K562 (cell line): ENCODE measurements around the gene NR3C1. TPM values are rescaled to one million over a fixed set of nuclear protein-coding genes. Genes with fewer than 3 reads are reported as not detected.

Source experiments
- BCOR ChIP-seq: fragments of 450-650 bp; IDR thresholded peaks from 2 replicates; pipeline ENCODE4 v1.6.1; 2016
- BRCA1 ChIP-seq, 2 experiments: fragments of 450-650 bp in 1 of 2; sonication (generic) in 1 of 2; formaldehyde crosslinking in 1 of 2; IDR thresholded peaks; 2 replicates each; pipeline versions ENCODE4 v1.5.0 to v1.6.1; 2017 to 2020; ENCODE audit warnings: mild to moderate bottlenecking in 1 of 2, missing genetic modification reagents in 1 of 2
- CTBP1 ChIP-seq: fragments of 450-650 bp; IDR thresholded peaks from 2 replicates; pipeline ENCODE4 v1.6.1; 2016; ENCODE audit warnings: borderline replicate concordance
- CXXC5 ChIP-seq: fragments of 250-450 bp; sonication (Bioruptor Pico); IDR thresholded peaks from 2 replicates; pipeline ENCODE4 v1.8.0; 2022; ENCODE audit warnings: inconsistent platforms, mild to moderate bottlenecking, moderate library complexity
- ERF ChIP-seq: fragments of 450-650 bp; formaldehyde crosslinking; IDR thresholded peaks from 2 replicates; pipeline ENCODE4 v1.4.0; 2020; ENCODE audit warnings: mild to moderate bottlenecking, mixed read lengths
- FOXM1 ChIP-seq, 2 experiments: fragments of 450-650 bp in 1 of 2; sonication (generic) in 1 of 2; formaldehyde crosslinking in 1 of 2; IDR thresholded peaks; 2 replicates each; pipeline versions ENCODE4 v1.6.1 to v1.9.0; 2017 to 2022; ENCODE audit warnings: low read depth in 2 of 2, mild to moderate bottlenecking in 2 of 2, missing genetic modification reagents in 1 of 2, moderate library complexity in 1 of 2
- GABPA ChIP-seq: fragments of 200-800 bp; sonication (Bioruptor generic); conservative IDR thresholded peaks from 2 replicates; pipeline ENCODE4 v1.6.1; 2016; ENCODE audit warnings: low read depth, missing genetic modification characterization, missing compliant biosample characterization
- KAT2B ChIP-seq: IDR thresholded peaks from one replicate; pipeline ENCODE4 v1.6.1; 2012; ENCODE audit warnings: low read depth, mild to moderate bottlenecking, control low read depth, inconsistent platforms, low read length, moderate library complexity
- MTA3 ChIP-seq: fragments of 450-650 bp; formaldehyde crosslinking; IDR thresholded peaks from 2 replicates; pipeline ENCODE4 v1.6.1; 2017; ENCODE audit warnings: mild to moderate bottlenecking, borderline replicate concordance
- NFIC ChIP-seq: fragments of 450-650 bp; IDR thresholded peaks from 2 replicates; pipeline ENCODE4 v1.6.1; 2017; ENCODE audit warnings: mild to moderate bottlenecking, inconsistent platforms
- NFIX ChIP-seq: fragments of 250-450 bp; sonication (Bioruptor Pico); IDR thresholded peaks from 2 replicates; pipeline ENCODE4 v1.4.0; 2020; ENCODE audit warnings: low read depth, mild to moderate bottlenecking, moderate library complexity
- OTX1 ChIP-seq: fragments of 450-650 bp; formaldehyde crosslinking; IDR thresholded peaks from 2 replicates; pipeline ENCODE4 v1.4.0; 2022; ENCODE audit warnings: mild to moderate bottlenecking
- PURB ChIP-seq: sonication (generic); formaldehyde crosslinking; IDR thresholded peaks from 2 replicates; pipeline ENCODE4 v1.9.0; 2021; ENCODE audit warnings: low read depth, mild to moderate bottlenecking, missing genetic modification reagents
- RCOR1 ChIP-seq, 2 experiments: IDR thresholded peaks; 2 replicates each; pipeline ENCODE4 v1.6.1; 2012; ENCODE audit warnings: low read depth in 2 of 2, low read length in 2 of 2, borderline replicate concordance in 1 of 2, improper control_type of control experiment in 1 of 2
- SIRT6 ChIP-seq: IDR thresholded peaks from one replicate; pipeline ENCODE4 v1.6.1; 2012; ENCODE audit warnings: low read depth, mild to moderate bottlenecking, control low read depth, inconsistent platforms, low read length, moderate library complexity
- ZBTB34 ChIP-seq: fragments of 250-450 bp; sonication (Bioruptor Pico); IDR thresholded peaks from 2 replicates; pipeline ENCODE4 v1.8.0; 2021; ENCODE audit warnings: mild to moderate bottlenecking, moderate library complexity
- ZNF584 ChIP-seq: fragments of 200-800 bp; sonication (Bioruptor generic); IDR thresholded peaks from 2 replicates; pipeline ENCODE4 v1.6.1; 2016; ENCODE audit warnings: low read depth, mild to moderate bottlenecking, missing genetic modification characterization, missing compliant biosample characterization
- polyA plus RNA-seq, 8 experiments: library from polyadenylated mRNA; depleted of rRNA in 4 of 8; stranded (reverse) in 5 of 8; unstranded in 3 of 8; fragments of >200 nt; fragmentation: Nextera tagmentation in 2 of 8; fragmentation: Illumina TruSeq in 1 of 8; extraction: Ambion mirVana in 2 of 8; extraction: Trizol in 1 of 8; gene quantifications; 2 replicates each; pipeline versions ENCODE4 v1.2.1 to v1.2.3, GENCODE V29; 2011 to 2014; ENCODE audit warnings: inconsistent platforms in 1 of 8, missing spikeins in 1 of 8
- total RNA-seq, 7 experiments: library from RNA; depleted of rRNA in 6 of 7; stranded (reverse); fragments of >200 nt in 6 of 7; fragmentation: Illumina TruSeq in 2 of 7; extraction: Trizol in 2 of 7; gene quantifications; 2 replicates each; pipeline versions ENCODE4 v1.2.1 to v1.2.3, GENCODE V29; 2011 to 2021; ENCODE audit warnings: low replicate concordance in 1 of 7
- TF ChIP-seq, protein P1 (sequence below): fragments of 450-650 bp; IDR thresholded peaks from 2 replicates; pipeline ENCODE4 v1.6.1; 2017; ENCODE audit warnings: antibody characterized with exemption, mild to moderate bottlenecking
- TF ChIP-seq, protein P2 (sequence below): fragments of 250-450 bp; sonication (Bioruptor Pico); IDR thresholded peaks from 2 replicates; pipeline ENCODE4 v1.8.0; 2021; ENCODE audit warnings: moderate library complexity, mild to moderate bottlenecking, inconsistent platforms
- TF ChIP-seq, protein P3 (sequence below): sonication (generic); formaldehyde crosslinking; IDR thresholded peaks from 2 replicates; pipeline ENCODE4 v1.8.0; 2022; ENCODE audit warnings: mild to moderate bottlenecking, missing genetic modification reagents, borderline replicate concordance

The NR3C1 gene
- total and polyA plus RNA-seq, 9 of the 15 experiments (the other 6 are each of a cell fraction or from before 2014, with no cell fraction given) = 8.2 to 36.0 (median 15.0) TPM

DNA sequence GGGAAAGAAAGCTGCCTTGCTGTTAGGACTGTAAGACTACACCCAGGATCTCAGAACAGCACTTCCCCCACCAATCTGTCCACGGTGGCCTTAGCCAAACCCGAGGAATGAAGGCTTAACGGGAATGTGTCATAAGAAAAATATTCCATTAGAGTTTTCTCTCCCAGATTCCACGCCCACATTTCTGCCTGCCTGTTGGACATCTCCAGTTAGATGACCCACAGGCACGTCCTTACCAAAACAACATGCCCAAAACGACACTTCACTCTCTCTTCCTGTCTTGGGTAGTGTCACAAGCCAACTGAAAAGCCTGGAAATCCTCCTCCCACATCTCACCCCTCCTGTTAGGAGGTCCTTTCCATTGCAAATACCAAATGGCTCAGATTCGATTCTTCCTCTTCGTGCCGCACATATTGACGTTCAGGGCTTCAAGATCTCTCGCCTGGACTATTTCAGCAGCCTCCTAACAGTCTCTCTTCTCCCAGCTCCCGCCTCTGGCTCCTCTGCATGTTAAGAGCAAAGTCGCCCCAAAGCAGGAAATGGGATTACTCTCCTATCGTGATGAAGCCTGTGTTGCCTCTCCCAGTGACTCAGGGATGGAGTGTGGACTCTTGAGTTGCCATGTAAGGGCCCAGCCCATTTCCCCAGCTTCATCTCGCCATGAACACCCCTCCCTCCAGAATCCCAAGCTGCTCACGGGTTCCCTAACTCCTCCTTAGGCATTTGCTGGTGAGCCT, 159.3 kb downstream of the NR3C1 start (continued):
- TF ChIP-seq GABPA (tag) (0 out of 2 replicates have a peak, but pooled peaks have one; percentile 17), RCOR1 (IDR thresholded peaks at IDR 0.05; ENCODE audit: borderline replicate concordance in 1 of 2, low read depth in 2 of 2, low read length in 2 of 2) (no peak; a peak in 1 of 4 replicates), BCOR (no peak), PURB (CRISPR knock-in tag) (no peak), SIRT6 (no peak), MTA3 (no peak), KAT2B (no peak), ERF (no peak), ZBTB34 (CRISPR knock-in tag) (no peak), BRCA1 (IDR thresholded peaks at IDR 0.05) (no peak), BRCA1 (CRISPR knock-in tag; IDR thresholded peaks at IDR 0.05) (no peak), NFIX (CRISPR knock-in tag) (no peak), NFIC (no peak), FOXM1 (IDR thresholded peaks at IDR 0.05; ENCODE audit: low read depth) (no peak), FOXM1 (CRISPR knock-in tag; IDR thresholded peaks at IDR 0.05; ENCODE audit: low read depth) (no peak), CXXC5 (0 out of 2 replicates have a peak, but pooled peaks have one; percentile 12), ZNF584 (CRISPR knock-in tag) (0 out of 2 replicates have a peak, but pooled peaks have one; percentile 81), CTBP1 (no peak), OTX1 (no peak)
- TF ChIP-seq, protein P1, sequence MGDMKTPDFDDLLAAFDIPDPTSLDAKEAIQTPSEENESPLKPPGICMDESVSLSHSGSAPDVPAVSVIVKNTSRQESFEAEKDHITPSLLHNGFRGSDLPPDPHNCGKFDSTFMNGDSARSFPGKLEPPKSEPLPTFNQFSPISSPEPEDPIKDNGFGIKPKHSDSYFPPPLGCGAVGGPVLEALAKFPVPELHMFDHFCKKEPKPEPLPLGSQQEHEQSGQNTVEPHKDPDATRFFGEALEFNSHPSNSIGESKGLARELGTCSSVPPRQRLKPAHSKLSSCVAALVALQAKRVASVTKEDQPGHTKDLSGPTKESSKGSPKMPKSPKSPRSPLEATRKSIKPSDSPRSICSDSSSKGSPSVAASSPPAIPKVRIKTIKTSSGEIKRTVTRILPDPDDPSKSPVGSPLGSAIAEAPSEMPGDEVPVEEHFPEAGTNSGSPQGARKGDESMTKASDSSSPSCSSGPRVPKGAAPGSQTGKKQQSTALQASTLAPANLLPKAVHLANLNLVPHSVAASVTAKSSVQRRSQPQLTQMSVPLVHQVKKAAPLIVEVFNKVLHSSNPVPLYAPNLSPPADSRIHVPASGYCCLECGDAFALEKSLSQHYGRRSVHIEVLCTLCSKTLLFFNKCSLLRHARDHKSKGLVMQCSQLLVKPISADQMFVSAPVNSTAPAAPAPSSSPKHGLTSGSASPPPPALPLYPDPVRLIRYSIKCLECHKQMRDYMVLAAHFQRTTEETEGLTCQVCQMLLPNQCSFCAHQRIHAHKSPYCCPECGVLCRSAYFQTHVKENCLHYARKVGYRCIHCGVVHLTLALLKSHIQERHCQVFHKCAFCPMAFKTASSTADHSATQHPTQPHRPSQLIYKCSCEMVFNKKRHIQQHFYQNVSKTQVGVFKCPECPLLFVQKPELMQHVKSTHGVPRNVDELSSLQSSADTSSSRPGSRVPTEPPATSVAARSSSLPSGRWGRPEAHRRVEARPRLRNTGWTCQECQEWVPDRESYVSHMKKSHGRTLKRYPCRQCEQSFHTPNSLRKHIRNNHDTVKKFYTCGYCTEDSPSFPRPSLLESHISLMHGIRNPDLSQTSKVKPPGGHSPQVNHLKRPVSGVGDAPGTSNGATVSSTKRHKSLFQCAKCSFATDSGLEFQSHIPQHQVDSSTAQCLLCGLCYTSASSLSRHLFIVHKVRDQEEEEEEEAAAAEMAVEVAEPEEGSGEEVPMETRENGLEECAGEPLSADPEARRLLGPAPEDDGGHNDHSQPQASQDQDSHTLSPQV = peak; percentile 39; the same call in 1 of the 2 replicates
- TF ChIP-seq, protein P2, sequence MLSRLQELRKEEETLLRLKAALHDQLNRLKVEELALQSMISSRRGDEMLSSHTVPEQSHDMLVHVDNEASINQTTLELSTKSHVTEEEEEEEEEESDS (CRISPR knock-in tag) = no peak
- TF ChIP-seq, protein P3, sequence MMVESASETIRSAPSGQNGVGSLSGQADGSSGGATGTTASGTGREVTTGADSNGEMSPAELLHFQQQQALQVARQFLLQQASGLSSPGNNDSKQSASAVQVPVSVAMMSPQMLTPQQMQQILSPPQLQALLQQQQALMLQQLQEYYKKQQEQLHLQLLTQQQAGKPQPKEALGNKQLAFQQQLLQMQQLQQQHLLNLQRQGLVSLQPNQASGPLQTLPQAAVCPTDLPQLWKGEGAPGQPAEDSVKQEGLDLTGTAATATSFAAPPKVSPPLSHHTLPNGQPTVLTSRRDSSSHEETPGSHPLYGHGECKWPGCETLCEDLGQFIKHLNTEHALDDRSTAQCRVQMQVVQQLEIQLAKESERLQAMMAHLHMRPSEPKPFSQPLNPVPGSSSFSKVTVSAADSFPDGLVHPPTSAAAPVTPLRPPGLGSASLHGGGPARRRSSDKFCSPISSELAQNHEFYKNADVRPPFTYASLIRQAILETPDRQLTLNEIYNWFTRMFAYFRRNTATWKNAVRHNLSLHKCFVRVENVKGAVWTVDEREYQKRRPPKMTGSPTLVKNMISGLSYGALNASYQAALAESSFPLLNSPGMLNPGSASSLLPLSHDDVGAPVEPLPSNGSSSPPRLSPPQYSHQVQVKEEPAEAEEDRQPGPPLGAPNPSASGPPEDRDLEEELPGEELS (CRISPR knock-in tag) = no peak
